Islet of Langerhans (tissue), 1 donor: ENCODE measurements around the gene ZCWPW1.

ENCODE experiments used
- FAIRE-seq: peaks from one replicate; lab custom pipeline; 2011; peaks lifted over from hg19 to GRCh38; lab: Jason Lieb, UNC

Gene ZCWPW1

GRCh38 chr7:100428199-100428966 is at the start of gene ZCWPW1:
TSS of gene ZCWPW1 (minus strand) at chr7:100428703. CDS start at chr7:100420649, 8,054 bp downstream.
- FAIRE-seq: peak; percentile 88

DNA sequence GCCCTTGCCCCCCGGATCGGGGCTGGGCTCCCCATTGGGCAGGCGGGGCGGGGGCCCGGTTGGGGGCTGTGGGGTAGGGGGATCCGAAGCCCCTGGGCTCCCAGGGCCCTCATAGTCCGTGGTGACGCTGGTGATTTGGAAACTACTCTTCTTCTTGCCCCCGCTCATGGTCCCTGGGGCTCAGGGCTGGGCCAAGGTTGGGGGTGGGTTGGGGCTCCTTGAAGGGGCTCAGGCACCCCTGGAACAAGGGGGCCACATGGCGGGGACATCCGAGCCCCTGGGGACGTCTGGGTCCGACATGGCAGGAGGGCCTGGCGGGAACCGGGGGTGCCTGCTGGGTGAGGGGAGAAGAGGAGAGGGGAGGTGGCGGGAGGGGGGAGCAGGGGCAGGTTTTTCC is 49.4 kb upstream of the ZCWPW1 start:
- no peak for FAIRE-seq

DNA sequence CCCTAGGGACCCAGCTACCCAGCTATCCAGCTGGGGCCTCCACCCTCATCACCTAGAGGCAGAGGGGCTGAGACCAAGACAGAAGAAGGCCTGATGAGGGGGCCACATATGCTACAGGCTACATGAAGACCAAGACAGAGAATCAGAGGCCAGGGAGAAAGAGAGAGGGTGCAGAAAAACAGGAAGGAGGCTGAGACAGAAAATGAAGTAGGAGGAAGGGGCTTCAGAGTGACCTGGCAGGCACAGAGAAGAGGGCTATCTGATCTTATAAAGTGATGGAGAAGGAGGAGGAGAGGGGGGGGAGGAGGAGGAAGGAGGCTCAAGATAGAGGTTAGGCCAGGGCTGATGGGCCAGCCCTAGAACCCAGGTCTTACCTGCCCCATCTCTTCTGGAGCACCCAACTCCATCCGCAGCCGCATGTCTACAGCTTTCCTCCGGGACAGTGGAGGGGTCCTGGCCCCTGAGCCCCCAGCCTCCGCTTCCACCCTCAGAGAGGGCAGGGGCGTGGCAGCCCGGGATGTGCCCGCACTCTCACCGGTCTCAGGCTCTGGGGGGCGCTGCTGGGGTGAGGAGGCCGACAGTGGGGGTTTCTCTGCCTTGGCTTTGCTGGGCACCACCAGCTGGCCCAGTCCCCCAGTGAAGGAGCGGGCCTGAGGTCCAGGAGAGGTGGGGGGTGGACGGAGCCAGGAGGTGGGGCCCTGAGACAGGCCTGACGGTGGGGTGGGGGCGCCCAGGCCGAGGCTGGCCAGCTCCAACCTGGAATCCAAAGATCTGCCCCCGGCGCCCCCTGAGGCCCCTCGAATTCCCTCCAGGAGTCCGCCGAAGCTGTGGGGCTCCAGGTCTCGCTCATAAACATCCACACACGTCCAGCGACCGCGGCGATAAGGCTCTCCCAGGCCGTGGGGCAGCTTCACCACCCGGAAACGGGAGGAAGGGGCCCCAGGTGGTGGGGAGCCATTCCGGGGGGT is 48.7 kb upstream of the ZCWPW1 start:
- no peak for FAIRE-seq

- no peak for FAIRE-seq
Observed at GRCh38 chr7:100476101-100476780, 47.7 kb upstream of the ZCWPW1 start.

- FAIRE-seq: no peak
Observed at GRCh38 chr7:100475549-100475948, 47.0 kb upstream of the ZCWPW1 start.

GRCh38 chr7:100472854-100473499 is 44.5 kb upstream of the ZCWPW1 start:
- FAIRE-seq: no peak

GRCh38 chr7:100472121-100472851 is 43.8 kb upstream of the ZCWPW1 start:
- FAIRE-seq: no peak

DNA sequence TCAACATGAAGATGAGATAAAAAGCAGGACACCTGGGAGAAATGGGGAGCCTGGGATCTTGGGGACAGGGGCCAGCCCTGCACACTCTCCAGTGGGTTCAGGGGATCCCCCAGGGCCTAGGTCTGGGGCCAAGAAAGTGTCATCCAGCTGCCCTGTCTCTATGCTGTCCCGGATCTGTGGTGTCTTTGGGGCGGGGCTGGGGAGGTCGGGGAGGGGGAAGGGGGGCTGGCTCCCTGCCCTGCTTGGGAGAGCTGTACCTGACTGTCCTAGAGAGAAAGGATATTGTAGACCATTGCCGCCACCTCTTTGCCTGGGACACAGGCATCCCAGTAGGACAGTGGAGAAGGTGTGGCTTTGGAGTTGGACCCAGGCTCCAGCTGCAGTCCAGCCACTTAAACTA is 42.5 kb upstream of the ZCWPW1 start:
- FAIRE-seq: no peak

- no peak for FAIRE-seq
Observed at GRCh38 chr7:100469227-100470044, 40.9 kb upstream of the ZCWPW1 start.

DNA sequence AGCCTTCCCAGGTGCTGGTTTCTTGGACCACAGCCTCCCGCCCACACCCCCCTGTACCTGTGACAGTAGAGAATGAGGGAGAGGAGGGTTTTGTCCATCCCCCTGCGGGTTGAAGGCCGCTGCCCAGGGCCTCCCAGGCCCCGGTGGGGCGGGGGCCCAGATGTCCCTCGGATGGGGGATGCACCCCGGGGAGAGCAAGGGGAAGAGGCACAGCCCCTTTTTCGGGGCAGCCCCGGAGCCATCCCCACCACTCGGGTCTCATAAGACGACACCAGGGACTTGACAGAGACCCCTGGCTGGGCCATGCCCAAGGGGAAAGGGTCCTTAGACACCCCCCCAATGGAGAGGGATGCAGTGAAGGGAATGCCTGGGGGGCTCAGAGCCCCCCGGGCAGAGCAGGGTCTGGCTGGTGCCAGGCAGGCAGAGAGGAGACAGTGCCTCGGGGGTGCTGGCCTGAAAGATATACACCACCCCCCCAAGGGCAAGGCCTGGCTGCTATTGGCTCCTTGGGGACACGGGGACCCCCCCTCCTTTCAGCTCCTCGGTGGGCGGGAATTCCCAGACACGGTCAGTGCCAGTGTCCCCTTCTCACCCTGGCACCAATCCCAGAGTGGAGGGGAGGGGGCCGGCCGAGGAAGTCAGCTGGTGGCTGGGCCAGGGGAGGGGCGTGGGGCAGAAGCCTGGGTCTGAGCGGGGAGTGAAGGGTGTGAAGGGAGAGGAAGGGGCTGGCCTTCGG is 39.3 kb upstream of the ZCWPW1 start:
- FAIRE-seq: no peak

GRCh38 chr7:100466653-100467605 is 38.4 kb upstream of the ZCWPW1 start:
- FAIRE-seq: no peak

- no peak for FAIRE-seq
Observed at GRCh38 chr7:100465702-100466311, 37.3 kb upstream of the ZCWPW1 start.

GRCh38 chr7:100465299-100465698 is 36.8 kb upstream of the ZCWPW1 start:
- no peak for FAIRE-seq

DNA sequence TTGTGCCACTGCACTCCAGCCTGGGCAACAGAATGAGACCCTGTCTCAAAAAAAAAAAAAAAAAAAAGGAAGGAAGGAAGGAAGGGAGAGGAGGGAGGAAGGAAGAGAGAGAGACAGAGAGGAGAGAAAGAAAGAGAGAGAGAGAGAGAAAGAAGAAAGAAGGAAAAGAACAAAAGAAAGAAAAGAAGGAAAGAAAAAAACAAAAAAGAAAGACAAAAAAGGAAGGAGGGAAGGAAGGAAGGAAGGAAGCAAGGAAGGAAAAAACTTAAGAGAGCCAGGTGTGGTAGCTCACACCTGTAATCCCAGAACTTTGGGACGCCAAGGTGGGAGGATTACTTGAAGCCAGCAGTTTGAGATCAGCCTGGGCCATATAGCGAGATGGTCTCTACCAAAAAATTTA is 36.3 kb upstream of the ZCWPW1 start:
- FAIRE-seq: no peak

GRCh38 chr7:100464210-100464660 is 35.7 kb upstream of the ZCWPW1 start, which contains the start of gene SPACDR:
TSS of gene SPACDR (minus strand) at chr7:100464260. CDS start at chr7:100464025, 235 bp downstream.
- FAIRE-seq: no peak

DNA sequence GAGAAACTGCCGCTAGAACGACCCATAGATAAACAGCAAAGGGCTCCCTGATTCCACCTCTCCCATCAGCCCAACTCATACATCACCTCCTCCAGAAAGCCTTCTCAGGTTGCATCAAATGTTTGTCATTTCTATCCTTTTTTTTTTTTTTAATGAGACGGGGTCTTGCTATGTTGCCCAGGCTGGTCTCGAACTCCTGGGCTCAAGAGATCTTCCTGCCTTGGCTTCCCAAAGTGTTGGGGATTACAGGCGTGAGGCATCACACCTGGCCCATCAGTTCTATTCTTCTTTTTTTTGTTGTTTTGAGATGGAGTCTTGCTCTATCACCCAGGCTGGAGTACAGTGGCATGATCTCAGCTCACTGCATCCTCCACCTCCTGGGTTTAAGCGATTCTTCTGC is 28.5 kb upstream of the ZCWPW1 start:
- no peak for FAIRE-seq

DNA sequence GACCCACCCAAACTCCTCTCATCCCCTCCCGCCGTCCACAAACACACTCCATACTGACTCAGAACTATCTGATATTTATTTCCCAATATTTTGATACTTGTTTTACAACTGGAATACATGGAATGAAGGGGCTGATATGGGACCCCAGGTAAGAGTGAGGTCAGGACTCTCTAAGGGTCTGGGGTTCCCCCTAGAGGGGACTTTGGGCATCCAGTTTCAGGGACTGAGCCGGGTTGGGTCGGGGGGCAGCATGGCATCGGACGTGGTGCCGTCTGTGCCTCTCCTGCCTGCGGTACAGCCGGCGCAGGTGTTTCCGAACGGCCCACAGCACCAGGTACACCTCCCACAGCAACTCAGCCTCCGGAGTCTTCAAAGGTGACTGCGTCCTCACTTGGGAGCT is 28.1 kb upstream of the ZCWPW1 start:
- no peak for FAIRE-seq

- FAIRE-seq: no peak
Observed at GRCh38 chr7:100455206-100455605, 26.7 kb upstream of the ZCWPW1 start.
